MV-4-11 (cell line): ENCODE results near the gene F2.
"Not testable (repeated sequence)": the region's sequence is repeated elsewhere in the genome, so short reads cannot be mapped to it uniquely, and the experiment has no call there.

Experiments
- DNase-seq: peaks from one replicate; lab custom pipeline; 2025; lab: John Stamatoyannopoulos, UW

F2 gene

DNA sequence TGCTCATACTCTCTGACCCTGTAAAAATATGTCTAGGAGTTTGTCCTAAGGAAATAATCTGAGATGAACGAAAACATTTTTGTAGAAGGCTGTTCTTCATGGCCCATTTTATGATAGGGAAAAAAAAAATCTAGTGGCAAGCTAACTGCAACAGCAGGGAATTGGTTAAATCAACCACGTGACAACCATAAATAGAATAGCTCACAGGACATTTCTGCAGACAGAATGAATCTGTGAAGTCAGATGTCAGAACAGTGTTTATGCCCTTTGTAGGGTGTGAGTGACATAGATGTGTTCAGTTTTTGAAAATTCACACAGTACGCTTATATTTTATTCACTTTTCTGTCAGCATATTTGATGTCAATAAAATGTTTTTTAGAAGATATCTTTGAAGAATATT is 34.6 kb upstream of the F2 start:
- DNase-seq, result peak; percentile 46

- no peak for DNase-seq
Observed at GRCh38 chr11:46686886-46687795, 31.9 kb upstream of the F2 start.

DNA sequence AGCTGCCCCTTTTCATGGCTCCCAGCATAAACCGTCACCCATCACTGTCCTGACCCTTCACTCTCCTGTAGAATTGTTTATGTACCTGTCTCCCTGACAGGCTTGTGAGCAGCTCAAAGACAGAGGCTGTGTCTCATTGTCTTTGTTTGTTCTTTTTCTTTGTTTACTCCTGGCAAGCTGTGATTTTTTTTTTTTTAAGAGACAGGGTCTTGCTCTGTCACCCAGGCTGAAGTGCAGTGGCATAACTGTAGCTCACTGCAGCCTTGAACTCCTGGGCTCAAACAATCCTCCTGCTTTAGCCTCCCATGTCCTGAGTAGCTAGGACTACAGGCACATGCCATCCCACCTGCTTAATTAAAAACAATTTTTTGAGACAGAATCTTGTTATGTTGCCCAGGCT is 28.3 kb upstream of the F2 start:
- DNase-seq, result no peak

GRCh38 chr11:46692450-46692849 is 26.6 kb upstream of the F2 start:
- no peak for DNase-seq

- no peak for DNase-seq
Observed at GRCh38 chr11:46693597-46694012, 25.4 kb upstream of the F2 start.

DNA sequence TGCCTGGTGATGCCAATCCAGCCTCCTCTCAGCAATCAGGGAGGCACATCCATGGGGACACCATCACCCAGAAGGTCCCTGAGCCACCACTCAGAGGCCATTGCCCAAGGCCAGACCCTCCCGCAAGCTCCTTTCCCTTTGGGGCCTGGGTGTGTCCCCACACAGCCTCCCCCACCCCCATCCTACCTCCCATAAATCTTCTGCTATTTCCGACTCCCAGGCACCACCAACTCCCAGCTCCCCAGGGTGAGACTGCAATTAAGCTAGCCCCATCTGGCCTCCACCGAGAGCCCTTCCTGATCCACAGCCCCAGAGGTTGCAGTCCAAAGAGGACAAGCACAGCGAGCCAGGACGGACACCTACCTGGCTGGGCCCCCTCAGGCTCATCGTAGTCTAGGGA is 24.9 kb upstream of the F2 start:
- DNase-seq, result no peak

GRCh38 chr11:46694607-46695006 is 24.4 kb upstream of the F2 start:
- no peak for DNase-seq

DNA sequence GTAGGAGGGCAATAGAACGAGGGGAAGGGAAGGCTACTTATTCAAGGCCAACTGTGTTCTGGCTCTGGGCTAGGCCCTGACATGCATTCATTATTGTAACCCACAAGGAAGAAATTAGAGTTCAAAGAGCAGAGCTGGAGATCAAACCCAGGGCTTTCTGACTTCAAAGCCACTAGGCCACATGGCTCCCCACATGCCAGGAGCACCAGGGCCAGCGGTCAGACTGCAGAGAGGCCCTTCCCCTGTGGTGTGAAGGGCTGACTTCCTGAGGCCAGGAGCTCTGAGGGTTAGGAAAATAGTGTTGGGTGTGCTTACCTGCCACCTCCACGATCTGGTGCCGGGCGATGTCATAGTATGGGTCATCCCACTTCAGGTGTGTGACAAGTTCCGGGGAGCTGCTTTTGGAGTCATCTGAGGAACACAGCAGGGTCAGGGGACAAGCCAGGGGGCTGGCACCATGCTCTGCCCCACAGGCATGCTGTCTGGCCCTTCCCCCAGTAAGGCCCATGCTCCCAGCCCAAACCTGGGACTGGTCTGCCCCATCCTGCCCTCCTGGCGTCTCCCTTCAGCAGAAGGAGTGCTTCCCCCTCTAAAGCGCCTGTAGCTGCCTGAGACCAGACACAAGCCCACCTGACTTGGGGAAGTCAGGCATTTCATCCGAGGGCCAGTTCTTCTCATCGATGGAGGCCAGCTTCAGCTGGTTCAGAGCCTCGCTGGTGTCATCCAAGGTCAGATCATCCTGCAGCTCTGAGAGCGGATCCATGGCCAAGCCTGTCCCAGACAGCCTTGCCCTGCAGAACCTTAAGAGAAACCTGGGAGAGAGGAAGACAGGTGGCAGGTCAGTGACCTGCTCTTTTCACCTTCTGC is 23.4 kb upstream of the F2 start:
- DNase-seq, result no peak

DNA sequence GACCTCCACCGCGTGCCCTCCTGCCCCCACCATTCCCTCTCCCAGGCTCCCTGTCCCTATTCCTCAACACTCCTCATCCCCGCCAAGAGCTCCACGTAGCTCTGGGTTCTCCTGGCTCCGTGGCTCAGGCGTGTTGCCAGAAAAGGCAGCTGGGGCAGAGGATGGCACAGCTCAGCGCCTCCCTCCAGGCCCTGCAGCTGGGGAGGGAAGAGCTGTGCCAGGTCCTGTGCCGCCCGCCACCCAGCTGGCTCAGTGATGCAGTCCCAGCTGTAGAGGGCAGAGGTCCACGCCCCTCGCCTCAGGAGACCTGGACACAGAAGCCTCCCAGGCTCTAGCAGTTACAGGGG is 22.8 kb upstream of the F2 start:
- DNase-seq, result no peak

- no peak for DNase-seq
Observed at GRCh38 chr11:46697303-46697702, 21.7 kb upstream of the F2 start.

DNA sequence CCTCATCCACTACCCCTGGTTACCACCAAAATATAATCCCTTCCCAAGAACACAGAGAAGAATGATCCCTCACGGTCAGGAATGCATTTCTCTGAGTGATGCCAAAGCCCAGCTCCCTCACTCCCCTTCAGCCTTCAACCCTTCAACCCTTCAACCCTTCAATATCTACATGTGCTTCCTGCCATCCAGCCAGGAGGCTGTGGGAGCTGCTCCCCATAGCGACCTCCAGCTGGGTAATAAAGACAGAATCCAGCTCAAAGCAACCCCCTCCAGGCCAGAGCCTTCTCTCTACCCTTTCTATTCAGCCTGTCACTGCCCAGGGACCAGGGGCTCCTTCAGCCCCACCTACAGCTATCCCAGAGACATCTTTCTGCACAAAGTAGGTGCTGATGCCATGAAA is 21.3 kb upstream of the F2 start:
- DNase-seq, result no peak

DNA sequence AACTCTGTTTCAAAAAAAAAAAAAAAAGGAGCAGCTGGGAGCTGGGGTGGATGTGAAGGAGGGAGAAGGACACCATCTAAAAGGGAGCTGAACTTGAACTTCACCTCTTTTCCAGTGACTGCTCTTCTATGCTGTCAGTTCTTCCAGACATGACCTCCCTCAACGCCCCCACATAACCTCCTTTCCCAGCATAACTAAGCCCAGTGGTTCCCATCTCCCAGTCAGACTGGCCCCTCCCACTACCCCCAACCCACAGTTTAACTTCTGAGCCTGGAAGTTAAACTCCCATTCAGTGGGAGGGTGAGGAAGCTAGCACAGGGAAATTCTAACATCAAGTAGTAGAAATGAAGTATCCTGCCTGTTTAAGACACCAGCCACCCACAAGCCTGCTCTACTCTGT is 20.4 kb upstream of the F2 start:
- DNase-seq, result no peak

GRCh38 chr11:46700241-46701077 is 18.6 kb upstream of the F2 start, which contains the start of the genes ARHGAP1 and ZNF408:
TSS of gene ARHGAP1 (minus strand) at chr11:46700619. CDS start at chr11:46696107, 4,512 bp downstream.
TSS of gene ZNF408 (plus strand) at chr11:46701031. CDS start at chr11:46701048, 17 bp downstream.
- DNase-seq, result peak; percentile 98

- no peak for DNase-seq
Observed at GRCh38 chr11:46701078-46701654, 17.8 kb upstream of the F2 start.

GRCh38 chr11:46705070-46705688 is 13.8 kb upstream of the F2 start:
- no peak for DNase-seq

DNA sequence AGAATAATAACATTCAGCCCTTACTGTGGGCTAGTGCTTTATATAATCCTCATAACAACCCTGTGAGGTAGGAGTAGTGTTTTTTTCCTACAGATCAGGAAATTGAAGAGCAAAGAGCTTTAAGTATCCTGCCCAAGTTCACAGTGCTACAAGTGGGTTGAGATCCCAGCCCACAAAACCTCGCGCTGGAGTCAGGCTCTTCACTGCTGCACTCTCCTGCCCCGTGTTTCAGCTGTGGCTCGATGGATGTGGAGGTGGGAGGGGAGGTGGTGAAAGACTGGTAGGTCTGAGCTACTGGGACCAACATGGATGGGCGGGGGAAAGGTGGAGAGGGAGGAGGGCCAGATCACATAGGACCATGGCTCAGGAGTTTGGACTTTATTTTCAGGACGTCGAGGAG is 12.1 kb upstream of the F2 start:
- no peak for DNase-seq

GRCh38 chr11:46709351-46709750 is 9.7 kb upstream of the F2 start:
- not testable (repeated sequence) for DNase-seq

- DNase-seq, result peak; percentile 9
Observed at GRCh38 chr11:46710821-46711269, 8.2 kb upstream of the F2 start.

- DNase-seq, result no peak
Observed at GRCh38 chr11:46711303-46711702, 7.7 kb upstream of the F2 start.

DNA sequence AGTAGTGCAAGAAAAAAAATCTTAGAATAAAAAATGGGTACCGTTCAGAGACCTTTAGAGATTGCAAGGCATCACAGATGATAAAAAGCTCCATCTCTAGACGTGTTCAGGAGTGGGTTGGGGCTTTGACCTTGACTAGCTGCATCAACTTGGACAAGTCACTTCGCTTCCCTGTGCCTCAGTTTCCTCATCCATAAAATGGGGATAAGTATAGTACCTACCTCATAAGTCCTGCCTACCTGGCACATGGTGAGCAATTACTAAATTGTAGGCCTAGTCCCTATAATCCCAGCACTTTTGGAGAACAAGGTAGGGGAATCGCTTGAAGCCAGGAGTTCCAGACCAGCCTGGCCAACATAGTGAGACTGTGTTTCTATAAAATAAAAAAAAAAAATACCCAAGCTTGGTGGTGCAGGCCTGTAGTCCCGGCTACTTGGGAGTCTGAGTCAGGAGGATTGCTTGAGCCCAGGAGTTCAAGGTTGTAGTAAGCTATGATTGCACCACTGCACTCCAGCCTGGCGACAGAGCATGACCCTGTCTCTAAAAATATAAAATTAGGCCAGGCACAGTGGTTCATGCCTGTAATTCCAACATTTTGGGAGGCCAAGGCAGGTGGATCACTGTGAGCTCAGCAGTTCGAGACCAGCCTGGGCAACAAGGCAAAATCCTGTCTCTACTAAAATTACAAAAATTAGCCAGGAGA is 6.0 kb upstream of the F2 start:
- no peak for DNase-seq

DNA sequence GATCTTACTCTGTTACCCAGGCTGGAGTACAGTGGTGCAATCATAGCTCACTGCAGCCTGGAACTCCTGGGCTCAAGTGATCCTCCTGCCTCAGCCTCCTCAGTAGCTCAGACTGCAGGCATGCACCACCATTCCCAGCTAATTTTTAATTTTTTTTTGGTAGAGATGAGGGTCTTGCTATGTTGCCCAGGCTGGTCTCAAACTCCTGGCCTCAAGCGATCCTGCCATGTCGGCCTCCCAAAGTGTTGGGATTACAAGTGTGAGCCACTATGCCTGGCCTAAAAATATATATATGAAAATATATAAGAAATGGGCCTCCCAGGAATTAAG is 1.2 kb upstream of the F2 start:
- not testable (repeated sequence) for DNase-seq
